ENCODE results near the gene DNAJC5.
"Not testable (repeated sequence)": the region's sequence is repeated elsewhere in the genome, so short reads cannot be mapped to it uniquely, and the experiment has no call there.

DNAJC5 gene

DNA sequence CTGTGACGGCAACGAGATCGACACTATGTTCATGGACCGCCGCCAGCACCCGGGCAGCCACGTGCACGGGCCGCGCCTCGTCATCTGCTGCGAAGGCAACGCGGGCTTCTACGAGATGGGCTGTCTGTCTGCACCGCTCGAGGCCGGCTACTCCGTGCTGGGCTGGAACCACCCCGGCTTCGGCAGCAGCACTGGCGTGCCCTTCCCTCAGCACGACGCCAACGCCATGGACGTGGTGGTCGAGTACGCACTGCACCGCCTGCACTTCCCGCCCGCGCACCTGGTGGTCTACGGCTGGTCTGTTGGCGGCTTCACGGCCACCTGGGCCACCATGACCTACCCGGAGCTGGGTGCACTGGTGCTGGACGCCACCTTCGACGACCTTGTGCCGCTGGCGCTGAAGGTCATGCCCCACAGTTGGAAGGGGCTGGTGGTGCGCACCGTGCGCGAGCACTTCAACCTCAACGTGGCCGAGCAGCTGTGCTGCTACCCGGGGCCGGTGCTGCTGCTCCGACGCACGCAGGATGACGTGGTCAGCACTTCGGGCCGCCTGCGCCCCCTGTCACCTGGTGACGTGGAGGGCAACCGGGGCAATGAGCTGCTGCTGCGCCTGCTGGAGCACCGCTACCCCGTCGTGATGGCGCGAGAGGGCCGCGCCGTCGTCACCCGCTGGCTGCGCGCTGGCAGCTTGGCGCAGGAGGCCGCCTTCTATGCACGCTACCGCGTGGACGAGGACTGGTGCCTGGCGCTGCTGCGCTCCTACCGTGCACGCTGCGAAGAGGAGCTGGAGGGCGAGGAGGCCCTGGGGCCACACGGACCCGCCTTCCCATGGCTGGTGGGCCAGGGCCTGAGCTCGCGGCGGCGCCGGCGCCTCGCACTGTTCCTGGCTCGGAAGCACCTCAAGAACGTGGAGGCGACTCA lies 32.7 kb upstream of the DNAJC5 start:
- DNase-seq: no peak

DNA sequence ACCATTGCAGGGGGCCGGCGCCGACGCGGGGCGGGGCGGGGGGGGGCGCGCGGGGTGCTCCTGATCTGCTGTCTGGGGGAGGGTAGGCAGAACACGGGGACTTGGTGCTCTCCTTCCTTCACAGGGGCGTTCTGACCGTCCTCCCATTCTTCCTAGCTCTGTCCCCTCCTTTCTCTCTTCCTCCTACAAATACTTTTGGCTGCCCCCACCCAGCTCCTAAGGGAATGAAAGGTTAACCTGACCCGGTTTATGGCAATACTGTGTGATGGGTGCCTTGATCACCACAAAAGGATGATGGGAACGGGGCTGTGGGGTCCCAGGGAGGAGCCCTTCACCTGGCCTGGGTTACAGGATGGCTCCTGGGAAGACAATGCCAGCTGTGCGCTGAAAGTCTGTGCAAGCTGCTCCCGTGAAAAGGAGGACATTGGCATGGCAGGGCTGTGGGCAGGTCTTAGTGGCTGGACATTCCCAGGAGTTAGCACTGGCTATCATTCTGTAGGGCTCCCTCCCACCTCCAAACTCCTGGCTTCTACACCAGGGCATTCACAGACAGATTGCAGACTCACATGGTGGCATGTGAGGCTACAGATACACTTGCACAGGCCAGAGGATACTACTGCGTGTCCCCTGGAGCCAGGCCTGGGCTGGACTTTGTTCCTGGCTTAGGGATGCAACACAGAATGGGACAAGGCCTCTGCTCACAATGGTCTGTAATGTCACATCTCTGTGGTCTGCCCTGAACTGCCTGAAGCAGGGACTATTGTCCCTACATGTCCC lies 31.7 kb upstream of the DNAJC5 start:
- DNase-seq: no peak

DNA sequence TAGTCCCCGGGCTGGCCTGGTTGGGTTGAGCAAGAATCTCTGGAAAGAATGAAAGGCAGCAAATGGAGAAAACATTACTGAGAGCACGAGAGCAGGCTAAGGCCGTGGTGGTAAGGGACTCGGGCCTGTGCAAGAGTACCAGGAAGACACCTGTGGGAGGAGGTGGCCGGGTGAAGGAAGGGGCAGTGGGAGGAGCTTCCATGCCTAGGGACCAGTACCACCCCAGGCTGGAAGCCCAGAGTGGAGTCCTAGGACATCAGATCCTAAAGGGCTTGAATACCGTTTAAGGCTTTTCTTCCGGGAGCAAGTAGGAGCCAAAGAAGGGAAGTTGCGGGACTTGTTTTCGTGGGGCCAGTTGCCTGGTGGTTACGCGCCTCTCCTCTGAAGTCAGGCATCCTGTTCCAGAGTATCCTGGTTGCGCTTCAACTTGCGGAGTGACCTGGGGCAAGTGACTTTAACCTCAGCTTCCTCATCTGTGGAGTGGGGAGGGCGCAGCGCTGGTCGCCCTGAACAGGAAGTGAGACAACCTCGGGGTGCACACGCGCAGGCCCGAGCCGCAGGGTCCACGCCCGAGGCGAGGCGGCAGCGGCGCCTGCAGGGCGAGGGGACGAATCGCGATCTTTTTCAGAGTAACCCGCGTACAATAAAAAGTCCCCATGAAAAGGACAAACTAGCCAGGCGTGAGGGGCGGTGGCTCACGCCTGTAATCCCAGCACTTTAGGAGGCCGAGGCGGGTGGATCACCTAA lies 31.0 kb upstream of the DNAJC5 start:
- DNase-seq: peak; percentile 82

DNA sequence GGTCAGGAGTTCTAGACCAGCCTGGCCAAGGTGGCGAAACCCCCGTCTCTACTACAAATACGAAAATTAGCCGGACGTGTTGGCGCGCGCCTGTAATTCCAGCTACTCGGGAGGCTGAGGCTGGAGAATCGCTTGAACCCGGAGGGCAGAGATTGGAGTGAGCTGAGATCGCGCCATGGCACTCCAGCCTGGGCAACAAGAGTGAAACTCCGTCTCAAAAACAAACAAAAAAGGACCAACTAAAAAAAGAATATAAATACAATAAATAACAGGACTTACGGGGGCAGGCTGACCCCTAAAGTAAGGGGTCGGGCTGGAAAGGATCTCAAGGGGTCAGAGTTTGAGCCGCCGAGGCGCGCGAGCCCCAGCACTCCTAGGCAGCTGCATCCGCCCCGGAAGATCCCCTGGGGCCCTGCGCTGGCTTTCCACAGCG lies 30.4 kb upstream of the DNAJC5 start:
- DNase-seq: no peak

GRCh38 chr20:63864978-63865640 lies 29.8 kb upstream of the DNAJC5 start, which contains the start of gene TPD52L2:
Gene TPD52L2 (plus strand): TSS chr20:63865270. CDS start chr20:63865366, 96 bp downstream.
- peak; percentile 84 for DNase-seq

DNA sequence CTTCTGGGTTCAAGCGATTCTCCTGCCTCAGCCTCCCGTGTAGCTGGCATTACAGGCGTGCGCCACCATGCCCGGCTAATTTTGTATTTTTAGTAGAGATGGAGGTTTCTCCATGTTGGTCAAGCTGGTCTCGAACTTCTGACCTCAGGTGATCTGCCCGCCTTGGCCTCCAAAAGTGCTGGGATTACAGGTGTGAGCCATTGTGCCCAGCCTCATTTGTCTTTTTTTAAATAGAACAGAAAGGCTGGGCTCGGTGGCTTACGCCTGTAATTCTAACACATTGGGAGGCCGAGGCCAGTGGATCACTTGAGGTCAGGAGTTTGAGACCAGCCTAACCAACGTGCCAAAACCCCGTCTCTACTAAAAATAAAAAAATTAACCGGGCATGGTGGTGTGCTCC lies 27.9 kb upstream of the DNAJC5 start:
- not testable (repeated sequence) for DNase-seq

- DNase-seq: no peak
Observed at GRCh38 chr20:63868264-63868663, 26.7 kb upstream of the DNAJC5 start.

- DNase-seq: peak; percentile 62
Observed at GRCh38 chr20:63873477-63873971, 21.4 kb upstream of the DNAJC5 start.

DNA sequence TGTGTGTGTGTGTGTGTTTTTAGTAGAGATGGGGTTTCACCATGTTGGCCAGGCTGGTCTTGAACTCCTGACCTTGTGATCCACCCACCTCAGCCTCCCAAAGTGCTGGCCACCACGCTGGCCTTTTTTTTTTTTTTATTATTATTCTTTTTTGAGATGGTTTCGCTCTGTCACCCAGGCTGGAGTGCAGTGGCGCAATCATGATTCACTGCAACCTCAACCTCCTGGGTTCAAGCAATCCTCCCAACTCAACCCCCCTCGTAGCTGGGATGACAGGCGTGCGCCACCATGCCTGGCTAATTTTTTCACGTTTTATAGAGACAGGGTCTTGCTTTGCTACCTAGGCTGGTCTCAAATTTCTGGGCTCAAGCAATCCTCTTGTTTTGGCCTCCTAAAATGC lies 20.7 kb upstream of the DNAJC5 start:
- DNase-seq: not testable (repeated sequence)

DNA sequence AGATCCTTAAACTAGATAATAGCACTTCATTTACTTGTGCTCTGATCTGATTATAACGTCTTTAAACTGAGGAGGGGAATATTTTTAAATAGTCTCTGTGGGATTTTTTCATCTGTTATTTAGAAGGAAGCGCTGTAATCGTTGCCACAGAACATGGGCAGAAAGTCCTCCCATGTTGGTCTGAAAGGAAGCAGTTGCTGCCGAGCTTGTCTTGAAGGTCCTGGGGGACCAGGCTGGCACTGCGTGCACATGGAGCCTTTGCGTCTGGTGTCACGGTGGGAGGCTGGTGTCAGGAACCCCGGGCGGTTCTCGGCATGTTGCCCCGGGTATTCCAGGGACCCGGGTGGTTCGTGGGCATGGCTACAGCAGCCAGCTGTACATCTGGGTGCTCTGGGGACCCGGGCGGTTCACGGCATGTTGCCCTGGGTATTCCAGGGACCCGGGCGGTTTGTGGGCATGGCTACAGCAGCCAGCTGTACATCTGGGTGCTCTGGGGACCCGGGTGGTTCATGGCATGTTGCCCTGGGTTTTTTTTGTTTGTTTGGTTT lies 18.4 kb upstream of the DNAJC5 start:
- DNase-seq: no peak

GRCh38 chr20:63877755-63878470 lies 17.0 kb upstream of the DNAJC5 start:
- no peak for DNase-seq

- DNase-seq: no peak
Observed at GRCh38 chr20:63878899-63879663, 15.8 kb upstream of the DNAJC5 start.

DNA sequence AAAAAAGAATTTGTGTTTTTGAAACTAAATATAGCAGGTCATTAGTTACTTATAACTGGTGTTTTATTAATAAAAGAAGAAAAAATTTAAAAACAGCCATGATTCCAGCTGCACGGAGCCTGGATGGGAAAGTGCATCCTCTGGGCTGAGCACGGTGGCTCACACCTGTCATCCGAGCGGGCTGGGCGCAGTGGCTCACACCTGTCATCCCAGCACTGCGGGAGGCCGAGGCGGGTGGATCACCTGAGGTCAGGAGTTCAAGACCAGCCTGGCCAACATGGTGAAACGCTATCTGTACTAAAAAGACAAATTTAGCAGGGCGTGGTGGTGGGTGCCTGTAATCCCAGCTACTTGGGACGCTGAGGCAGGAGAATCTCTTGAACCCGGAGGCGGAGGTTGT lies 14.0 kb upstream of the DNAJC5 start:
- DNase-seq: not testable (repeated sequence)

DNA sequence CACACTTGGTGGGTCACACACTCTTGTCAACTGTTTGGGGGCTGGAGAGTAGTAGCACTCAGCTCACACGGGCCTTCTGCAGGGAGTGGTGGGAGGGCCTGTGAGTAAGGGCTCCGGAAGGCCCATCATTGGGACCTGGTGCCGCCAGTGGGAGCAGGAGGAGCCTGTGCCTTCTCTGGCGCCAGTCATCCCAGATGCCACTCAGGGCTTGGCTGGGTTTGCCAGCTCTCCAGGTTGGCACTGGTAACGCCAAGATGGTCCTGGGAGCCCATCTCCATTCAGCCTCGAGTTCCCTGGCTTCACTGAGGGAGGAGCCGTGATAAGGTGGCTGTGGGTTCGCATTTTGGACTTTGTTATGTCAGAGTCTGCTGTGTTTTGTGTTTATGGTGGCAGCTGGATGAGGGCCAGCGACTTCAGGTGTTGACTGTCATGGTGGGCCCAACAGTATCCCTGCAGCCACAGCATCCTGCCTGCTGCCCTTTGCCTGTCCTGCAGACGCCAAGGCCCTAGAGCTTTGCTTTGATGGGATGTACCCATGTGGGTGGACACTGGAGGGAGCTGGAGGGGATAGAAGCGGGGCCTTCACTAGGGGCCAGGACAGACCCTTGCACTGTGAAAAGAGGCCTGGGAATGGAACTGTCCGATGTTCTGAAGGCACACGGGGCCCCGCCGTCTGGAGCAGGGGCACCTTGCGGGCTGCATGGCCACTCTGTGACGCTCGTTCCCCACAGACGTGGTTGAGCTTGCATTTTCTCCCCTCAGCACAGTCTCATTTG lies 13.3 kb upstream of the DNAJC5 start:
- DNase-seq: no peak

DNA sequence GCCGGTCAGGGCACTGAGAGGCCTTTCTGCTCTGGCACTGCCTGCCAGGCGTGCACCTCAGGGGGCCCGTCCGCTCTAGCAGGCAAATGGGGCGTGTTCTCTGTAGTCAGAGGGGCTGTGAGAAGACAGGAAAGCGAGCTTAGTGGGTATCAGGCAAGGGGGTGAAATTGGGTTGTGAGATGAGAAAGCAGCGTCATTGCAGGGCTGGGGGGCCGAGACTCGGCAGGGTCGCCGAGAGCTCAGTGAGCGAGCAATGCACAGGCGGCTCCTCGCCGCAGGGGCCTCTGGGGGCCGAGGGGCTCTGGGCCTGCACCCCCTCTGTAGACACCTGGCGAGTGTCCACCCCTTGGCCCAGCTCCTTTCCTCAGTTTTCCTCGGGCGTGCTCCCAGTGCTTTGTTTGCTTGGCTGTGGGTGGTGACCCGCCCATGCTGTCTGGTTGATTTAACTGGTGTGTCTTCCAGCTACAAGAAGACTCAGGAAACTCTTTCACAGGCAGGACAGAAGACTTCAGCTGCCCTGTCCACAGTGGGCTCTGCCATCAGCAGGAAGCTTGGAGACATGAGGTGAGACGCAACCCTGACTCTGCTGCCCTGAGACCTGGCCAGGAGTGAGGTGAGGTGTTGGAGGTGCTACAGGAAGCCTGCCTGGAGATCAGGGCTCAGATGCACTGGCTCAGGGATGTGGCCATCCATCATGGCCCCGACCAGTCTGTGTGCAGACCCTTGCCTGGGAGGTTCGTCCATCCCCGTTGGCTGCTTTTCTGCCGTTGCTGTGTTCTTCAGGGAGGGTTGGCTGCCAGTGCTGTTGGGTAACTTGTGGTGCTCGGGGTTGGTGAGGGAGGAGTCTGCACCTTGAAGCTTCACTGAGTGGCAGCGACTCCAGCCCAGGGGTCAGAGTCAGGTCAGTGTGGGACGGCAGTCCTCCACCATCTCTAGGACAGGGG lies 12.4 kb upstream of the DNAJC5 start:
- DNase-seq: no peak

DNA sequence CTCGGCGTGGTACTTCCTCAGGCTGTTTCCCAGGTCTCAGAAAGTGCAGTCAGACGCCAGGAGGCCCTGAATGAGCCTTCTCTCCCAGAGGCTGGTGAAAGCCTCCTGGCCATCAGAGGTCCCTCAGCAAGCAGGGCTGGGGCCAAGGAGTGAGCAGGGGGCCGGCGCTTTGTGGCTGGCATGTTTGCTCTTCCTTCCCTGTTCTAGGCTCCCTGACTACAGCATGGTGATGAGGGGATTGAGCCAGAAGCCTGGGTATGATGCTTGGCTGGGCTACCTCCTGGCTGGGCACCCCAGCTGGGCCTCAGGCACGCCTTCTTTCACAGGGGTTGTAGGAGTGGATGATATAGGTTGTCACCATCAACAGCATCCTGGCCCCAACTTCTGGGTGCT lies 11.7 kb upstream of the DNAJC5 start:
- DNase-seq: no peak

DNA sequence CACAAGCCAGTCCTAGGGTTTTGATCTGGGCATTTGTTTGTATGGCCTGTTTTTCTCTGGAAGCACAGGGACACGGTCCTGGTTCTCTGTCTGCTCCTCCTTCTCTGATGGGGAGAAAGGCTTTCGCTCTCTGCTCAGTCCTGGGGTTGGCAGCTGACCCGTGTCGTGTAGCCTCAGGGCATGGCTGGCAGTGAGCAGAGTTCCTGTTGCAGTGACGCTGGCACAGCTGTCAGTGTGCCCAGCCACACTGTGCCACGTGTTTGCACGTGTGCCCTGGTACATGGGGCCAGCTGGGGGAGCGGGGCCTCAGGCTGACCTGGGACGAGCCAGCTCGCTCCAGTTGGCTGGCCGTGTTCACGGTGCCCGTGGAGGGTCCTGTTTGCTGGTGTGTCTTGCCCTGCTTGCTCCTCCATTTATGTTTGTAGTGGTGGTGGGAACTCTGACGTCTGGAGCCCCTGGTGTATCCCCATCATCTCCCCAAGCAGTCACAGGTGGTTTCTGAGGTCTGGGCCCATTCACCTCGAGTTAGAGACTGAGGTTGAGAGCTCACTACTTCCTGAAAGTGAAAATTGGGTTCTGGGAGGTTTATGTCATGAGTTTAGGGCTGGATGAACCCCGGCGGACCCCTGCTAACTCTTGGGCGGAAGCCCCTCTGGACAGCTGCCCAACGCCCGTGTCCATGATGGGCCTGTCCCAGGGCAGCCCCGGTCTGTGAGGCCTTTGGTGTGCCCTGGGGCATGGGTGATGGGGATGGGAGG lies 10.2 kb upstream of the DNAJC5 start:
- no peak for DNase-seq

Measured in SIG-M5 (cell line).